ENCODE results near the gene NRXN3.

NRXN3 gene

DNA sequence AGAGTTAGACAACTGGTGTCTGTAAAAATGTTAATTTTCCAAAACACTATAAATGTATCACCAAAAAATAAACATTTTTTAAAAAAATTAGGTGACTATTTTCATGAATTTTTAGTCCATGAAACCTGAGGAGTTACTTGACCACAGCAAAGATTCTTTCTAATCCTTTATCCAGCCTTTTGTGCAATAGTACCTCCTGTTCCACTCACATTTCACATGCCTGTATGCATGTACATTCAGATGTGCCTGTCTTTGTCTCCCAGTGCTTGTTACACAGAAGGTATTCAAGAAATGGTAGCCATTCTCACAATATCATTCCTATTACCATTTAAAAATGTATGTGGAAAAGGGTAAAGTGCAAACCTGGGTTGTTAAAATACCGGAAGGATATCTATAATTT, 1184.2 kb downstream of the NRXN3 start:
- DNase-seq (ENCODE audit: low read depth in 2 of 2), result no peak

- no peak for DNase-seq (ENCODE audit: low read depth in 2 of 2)
Measured at GRCh38 chr14:79356040-79356439, 1185.9 kb downstream of the NRXN3 start.

DNA sequence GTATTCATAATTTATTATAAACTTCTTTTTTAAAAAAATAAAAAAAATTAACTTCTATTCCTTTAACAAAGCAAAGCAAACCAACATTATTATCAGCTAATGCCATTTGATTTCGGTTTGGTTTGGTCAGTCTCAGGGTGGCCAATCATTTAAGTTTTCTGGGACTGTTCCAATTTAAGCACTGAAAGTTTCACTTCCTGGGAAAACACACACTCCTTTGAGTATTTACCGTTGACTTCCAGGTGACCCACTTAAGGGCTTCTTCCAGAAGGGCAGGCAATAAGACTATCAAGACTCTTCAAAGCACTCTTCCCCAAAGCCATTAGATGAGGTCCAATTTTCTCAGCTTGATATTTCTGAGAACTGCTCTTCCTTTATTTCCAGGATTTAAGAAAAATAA, 1187.1 kb downstream of the NRXN3 start:
- no peak for DNase-seq (ENCODE audit: low read depth in 2 of 2)

GRCh38 chr14:79363291-79363690, 1193.1 kb downstream of the NRXN3 start:
- DNase-seq (ENCODE audit: low read depth in 2 of 2), result no peak

DNA sequence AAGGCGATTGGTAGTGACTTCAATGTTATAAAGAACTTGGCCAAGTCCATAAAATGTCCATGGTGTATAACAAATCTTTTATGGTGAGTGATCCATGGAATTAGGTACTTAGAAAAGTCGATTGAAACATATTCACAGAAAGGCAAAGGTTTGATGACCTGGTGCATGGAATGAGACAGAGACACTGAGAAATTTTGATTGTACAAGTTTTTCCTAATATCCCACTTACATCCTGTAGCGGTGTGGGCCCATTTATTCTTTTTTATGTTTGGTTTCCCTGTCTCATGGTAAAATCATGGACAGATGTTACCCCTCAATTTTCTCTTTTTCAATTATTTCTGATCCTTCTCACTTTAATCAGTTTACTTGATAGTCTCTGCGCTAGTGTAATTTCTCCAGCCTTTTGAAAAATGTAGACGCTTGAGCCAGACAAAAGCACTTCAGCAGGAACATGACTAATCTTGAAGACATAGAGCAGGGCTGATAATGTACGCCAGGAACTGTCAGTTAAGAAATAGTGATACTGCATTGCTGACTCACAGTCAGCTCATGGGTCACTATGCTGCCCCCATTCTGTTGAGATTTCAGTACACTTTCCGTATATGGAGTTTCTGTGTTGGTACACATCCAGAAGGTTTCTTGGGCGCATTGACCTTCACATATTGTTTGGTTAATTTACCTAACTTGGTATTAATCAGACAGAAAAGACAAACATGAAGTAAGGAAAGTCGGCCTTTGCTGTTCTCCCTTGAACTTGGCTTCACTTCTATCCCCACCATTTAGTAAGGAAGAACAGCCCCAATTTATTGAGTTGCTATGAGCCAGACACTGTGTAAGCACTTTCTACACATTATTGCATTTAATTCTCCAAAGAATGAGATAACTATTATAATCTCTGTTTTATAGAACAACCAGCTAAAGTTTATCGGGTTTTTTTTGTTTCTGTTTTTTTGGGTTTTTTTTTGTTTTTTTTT, 1199.5 kb downstream of the NRXN3 start:
- DNase-seq (ENCODE audit: low read depth in 2 of 2), result no peak

- DNase-seq (ENCODE audit: low read depth in 2 of 2), result no peak
Measured at GRCh38 chr14:79370969-79371368, 1200.8 kb downstream of the NRXN3 start.

DNA sequence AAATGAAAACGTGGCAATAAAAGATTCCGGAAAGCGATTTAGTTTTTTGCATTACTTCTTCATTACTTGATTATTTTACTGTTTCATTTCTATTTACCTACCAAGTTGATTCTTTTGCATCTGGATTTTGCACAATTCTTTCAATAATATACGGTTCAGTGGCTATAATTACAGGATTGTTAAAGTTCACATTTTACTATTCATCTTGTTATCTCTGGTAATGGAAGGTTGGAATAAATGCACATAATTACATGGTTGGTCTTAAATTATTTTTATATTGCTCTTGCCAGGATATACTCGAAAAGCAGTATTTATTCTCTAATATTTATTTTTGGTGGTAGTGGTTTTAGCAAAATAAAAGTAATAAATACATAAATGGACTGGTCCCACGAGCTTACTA, 1203.3 kb downstream of the NRXN3 start:
- DNase-seq (ENCODE audit: low read depth in 2 of 2), result no peak

DNA sequence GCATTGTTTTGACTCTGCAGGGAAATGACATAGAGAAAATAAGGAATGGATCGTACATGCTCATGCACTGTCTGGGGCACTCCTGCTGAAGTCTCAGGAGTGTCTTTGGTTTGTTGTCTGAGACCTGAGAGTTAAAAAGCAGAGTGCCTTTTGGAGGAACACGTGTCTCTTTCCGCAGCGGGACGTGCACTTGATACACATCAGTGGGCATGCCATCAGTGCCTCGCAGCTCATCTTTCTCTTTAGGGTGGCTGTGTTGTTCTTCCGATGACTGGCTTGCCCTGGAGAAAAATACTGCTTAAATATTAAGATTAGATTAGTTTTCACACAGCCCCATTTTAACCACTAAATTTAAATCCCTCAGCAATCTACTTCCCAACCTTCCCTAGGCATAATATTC, 1205.2 kb downstream of the NRXN3 start:
- DNase-seq (ENCODE audit: low read depth in 2 of 2), result no peak

GRCh38 chr14:79376557-79376956, 1206.4 kb downstream of the NRXN3 start:
- DNase-seq (ENCODE audit: low read depth in 2 of 2), result no peak

DNA sequence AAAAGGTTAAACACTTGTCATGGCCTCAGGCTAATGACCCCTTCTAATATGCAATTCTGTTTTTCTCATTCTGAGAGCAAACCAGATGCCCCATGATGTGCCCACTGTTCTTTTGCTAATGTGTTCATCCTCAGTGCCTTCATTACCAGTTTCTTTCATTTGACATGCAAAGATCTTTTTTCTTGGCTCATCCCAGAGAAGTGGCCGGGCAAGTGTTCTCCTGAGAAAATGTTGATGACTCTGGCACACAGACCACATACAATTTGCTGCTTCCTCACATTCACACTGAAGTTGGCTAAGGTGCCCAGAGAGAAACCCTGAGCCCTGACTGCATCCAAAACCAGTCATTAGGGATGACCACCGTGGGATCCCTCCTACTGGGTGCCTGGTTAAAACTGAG, 1207.8 kb downstream of the NRXN3 start:
- no peak for DNase-seq (ENCODE audit: low read depth in 2 of 2)

GRCh38 chr14:79379266-79379665, 1209.1 kb downstream of the NRXN3 start:
- DNase-seq (ENCODE audit: low read depth in 2 of 2), result no peak

GRCh38 chr14:79383031-79383430, 1212.9 kb downstream of the NRXN3 start:
- DNase-seq (ENCODE audit: low read depth in 2 of 2), result no peak

GRCh38 chr14:79383475-79383874, 1213.3 kb downstream of the NRXN3 start:
- DNase-seq (ENCODE audit: low read depth in 2 of 2), result no peak

DNA sequence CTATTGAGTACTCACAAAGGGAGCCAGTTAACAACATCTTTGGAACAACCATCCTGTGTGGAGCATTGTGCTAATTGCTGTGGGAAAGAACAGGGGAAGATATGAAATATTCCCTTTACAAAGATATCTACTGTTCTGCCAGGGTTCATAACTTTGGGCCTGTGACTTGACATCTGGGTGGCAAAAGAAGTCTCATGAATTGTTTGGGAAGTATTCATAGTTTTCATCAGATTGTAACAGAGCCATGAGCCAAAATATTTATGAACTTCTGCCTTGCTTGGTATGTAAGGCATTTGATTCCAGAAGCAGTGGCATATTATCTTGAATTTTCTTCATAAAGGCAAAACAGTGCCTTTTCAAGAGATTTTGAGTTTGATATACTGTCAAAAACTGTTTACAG, 1224.9 kb downstream of the NRXN3 start:
- DNase-seq (ENCODE audit: low read depth in 2 of 2), result no peak

DNA sequence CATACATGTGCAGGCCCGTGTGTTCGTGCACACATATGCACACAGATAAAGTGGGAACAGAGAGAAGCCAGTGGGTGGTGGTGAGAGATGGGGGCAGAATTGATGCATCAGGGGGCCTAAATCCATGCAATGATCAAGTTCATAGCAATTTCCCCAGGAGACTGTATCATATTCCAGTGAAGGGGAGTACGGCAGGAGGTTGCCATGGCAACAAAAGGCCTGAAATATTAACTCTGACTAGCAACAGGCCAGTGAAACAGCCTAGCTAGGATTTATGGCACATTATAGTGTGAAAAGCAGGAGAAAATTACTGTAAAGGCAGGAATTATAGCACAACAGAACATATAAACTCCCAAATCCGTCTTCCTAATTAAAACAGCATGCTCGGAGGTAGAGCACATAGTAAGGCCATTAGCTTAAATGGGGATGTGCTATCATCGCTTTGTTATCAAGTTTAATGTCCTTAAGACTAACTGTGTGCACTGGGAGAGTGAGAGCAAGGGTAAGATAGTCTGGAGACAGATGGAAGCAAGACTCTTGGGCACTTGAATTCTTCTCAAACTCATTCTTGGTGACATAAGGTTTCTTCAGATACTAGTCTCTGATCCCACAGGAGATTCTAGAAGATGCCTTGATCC, 1234.8 kb downstream of the NRXN3 start:
- DNase-seq (ENCODE audit: low read depth in 2 of 2), result no peak

DNA sequence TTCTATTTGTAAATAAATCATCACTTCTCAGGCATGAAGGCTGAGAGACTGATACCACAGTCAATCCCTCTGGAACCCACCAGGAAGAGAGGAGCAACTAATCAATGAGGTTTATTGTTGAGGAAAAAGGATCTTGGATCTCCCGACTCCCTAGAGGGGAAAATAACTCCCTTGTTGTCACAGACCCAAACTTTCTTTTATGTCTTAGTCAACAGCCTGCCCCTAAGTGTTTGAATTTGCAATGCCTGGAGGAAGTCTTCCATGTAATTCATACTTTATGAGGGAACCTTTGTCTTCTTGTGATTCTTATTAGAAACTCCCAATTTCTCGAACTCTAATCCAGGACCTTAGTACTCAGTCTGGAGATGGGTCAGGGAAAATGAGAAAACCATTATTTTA, 1235.3 kb downstream of the NRXN3 start:
- DNase-seq (ENCODE audit: low read depth in 2 of 2), result no peak

- no peak for DNase-seq (ENCODE audit: low read depth in 2 of 2)
Measured at GRCh38 chr14:79407572-79407971, 1237.4 kb downstream of the NRXN3 start.

DNA sequence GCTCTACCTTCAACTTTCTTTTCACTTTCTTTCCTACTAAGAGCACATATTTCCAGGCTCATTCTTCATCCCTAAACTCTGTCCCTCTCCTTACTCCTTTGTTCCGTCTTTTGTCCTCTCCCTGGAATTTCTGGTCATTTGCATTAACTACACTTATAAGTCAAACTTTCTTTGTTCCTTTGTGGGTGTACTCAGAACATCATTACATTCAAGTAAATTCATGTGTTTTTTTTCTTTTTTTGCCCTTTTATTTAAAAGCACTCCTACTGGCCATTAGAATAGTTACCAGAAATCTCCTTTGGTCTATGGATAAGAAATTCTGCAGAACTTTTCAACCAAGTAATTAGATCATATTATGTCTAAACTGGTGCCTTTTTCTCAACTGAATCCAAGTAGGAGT, 1238.5 kb downstream of the NRXN3 start:
- DNase-seq (ENCODE audit: low read depth in 2 of 2), result no peak

DNA sequence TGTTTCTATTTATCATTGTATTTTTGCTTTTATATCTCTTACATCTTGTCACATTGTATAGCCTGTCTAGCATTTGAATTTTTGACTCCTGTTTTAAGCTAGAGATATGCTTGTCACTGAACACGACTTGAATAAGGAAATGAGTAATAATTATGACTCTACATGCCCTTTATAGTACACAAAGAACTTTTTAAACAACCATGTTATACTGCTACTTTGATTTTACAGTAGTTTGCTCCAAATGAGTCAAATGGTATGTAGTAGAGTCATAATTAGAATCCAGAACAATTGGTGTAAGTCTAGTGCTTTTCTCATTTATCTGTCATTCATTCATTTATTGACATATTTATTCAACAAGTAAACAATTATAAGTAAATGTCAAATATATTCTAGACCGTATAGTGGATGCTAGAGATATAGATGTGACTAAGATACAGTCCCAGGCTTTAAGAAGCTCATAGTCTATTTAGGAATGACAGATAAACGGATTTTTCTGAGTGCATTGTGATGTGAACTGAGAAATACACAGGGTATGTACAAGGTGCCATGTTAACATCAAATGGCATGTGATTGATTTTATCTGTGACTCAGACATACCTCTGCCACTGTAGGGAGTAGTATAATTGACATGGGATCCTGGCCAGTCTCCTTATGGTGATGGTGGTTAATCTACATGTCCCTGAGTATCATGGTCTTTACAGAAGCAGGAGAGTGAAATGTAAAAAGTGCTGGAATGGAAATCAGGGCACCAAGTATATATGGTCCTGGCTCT, 1241.4 kb downstream of the NRXN3 start:
- no peak for DNase-seq (ENCODE audit: low read depth in 2 of 2)

DNA sequence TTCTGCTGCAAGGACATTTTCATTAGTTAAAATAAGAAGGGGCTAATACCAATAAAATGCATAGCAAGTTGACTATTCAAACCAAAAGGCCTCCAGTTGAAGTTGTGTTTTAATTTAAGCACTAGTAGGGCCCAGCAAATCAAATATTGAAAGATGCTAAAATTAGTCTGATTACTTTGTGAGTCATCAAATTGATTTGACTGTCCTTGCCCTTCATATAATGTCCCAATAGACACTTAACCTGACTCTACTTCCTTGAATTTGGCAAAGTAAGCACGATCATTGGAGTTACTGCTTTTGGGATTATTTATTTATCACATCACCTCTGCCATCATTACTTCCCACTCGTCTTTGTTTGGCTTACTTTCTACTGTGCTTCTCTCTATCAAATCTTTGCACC, 1242.6 kb downstream of the NRXN3 start:
- DNase-seq (ENCODE audit: low read depth in 2 of 2), result no peak

DNA sequence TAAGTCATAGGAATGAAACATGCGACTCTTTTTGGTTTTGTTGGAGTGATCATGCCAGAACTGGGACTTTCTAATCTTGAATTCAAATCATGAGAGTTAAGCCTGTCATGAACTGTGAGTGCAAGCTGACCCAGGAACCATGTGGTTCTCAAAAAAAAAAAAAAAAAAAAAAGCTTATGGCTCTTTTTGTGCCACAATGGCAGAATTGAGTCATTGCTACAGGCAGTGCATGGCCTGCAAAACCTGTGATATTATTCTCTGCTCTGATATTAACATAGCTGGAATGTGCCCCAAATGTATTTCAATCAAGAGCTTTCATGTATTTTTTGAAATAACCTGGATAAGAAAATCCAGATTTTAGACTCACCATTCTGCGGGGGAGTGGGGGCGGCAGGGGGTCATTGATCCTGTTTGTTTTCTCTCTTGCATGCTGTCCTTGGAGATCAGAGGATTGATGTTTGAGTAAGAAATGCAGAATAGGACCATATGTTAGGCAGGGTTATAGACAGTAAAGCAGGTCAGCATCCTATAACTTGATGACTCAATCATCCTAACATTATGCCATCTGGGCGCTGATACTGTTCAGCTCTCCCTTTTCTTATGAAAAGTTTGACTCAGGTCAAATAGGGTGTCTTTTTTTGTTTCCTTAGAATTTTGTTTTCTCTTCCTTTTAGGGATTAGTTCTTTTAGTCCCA, 1243.7 kb downstream of the NRXN3 start:
- DNase-seq (ENCODE audit: low read depth in 2 of 2), result no peak

GRCh38 chr14:79415726-79416125, 1245.6 kb downstream of the NRXN3 start:
- no peak for DNase-seq (ENCODE audit: low read depth in 2 of 2)

Measured in stimulated activated CD8-positive, alpha-beta memory T cell treated with anti-CD3 and anti-CD28 coated beads, Interleukin-15, amount 100 ng/mL, for 4 hours (primary cell).